ENCODE data around the gene SIK1. TPM values are rescaled to one million over a fixed set of nuclear protein-coding genes. Genes with fewer than 3 reads are reported as not detected.

SIK1 gene
- total RNA-seq, 2 donors from 2014 or later = 3.9 to 33.5 TPM

GRCh38 chr21:43374228-43374885 is 52.6 kb downstream of the SIK1 start:
- TF ChIP-seq CTCF (IDR thresholded peaks at IDR 0.05) = no peak
- no peak overlapping the region for H3K4me3 ChIP-seq
- no peaks in the 10 kb centered on the region for H3K36me3 ChIP-seq
- H3K27me3 ChIP-seq = no peaks in the 10 kb centered on the region
- no peak for DNase-seq (ENCODE audit: low spot score)
- no peak overlapping the region for H3K27ac ChIP-seq
- H3K9me3 ChIP-seq = no peaks in the 10 kb centered on the region
- no peaks in the 10 kb centered on the region for H3K4me1 ChIP-seq

GRCh38 chr21:43373362-43374227 is 53.3 kb downstream of the SIK1 start:
- H3K4me1 ChIP-seq = no peaks in the 10 kb centered on the region
- H3K9me3 ChIP-seq = no peaks in the 10 kb centered on the region
- H3K27me3 ChIP-seq = no peaks in the 10 kb centered on the region
- no peak for DNase-seq (ENCODE audit: low spot score)
- H3K4me3 ChIP-seq = no peak overlapping the region
- no peaks in the 10 kb centered on the region for H3K36me3 ChIP-seq
- H3K27ac ChIP-seq = no peak overlapping the region
- no peak for TF ChIP-seq CTCF (IDR thresholded peaks at IDR 0.05)

- H3K27ac ChIP-seq = no peak overlapping the region
- DNase-seq (ENCODE audit: low spot score) = no peak
- no peak overlapping the region for H3K4me3 ChIP-seq
- TF ChIP-seq CTCF (IDR thresholded peaks at IDR 0.05) = no peak
- no peaks in the 10 kb centered on the region for H3K9me3 ChIP-seq
- H3K36me3 ChIP-seq = no peaks in the 10 kb centered on the region
- H3K4me1 ChIP-seq = no peaks in the 10 kb centered on the region
- H3K27me3 ChIP-seq = no peaks in the 10 kb centered on the region
Observed at GRCh38 chr21:43372663-43373361, 54.1 kb downstream of the SIK1 start.

GRCh38 chr21:43371786-43372185 is 55.1 kb downstream of the SIK1 start:
- no peak overlapping the region for H3K4me3 ChIP-seq
- H3K4me1 ChIP-seq = no peaks in the 10 kb centered on the region
- H3K27ac ChIP-seq = no peak overlapping the region
- H3K36me3 ChIP-seq = no peaks in the 10 kb centered on the region
- no peaks in the 10 kb centered on the region for H3K27me3 ChIP-seq
- DNase-seq (ENCODE audit: low spot score) = no peak
- no peaks in the 10 kb centered on the region for H3K9me3 ChIP-seq
- TF ChIP-seq CTCF (IDR thresholded peaks at IDR 0.05) = no peak

GRCh38 chr21:43370888-43371570 is 55.9 kb downstream of the SIK1 start:
- no peaks in the 10 kb centered on the region for H3K27me3 ChIP-seq
- H3K4me3 ChIP-seq = no peak overlapping the region
- H3K27ac ChIP-seq = no peak overlapping the region
- H3K36me3 ChIP-seq = no peaks in the 10 kb centered on the region
- H3K9me3 ChIP-seq = no peaks in the 10 kb centered on the region
- no peak for TF ChIP-seq CTCF (IDR thresholded peaks at IDR 0.05)
- no peaks in the 10 kb centered on the region for H3K4me1 ChIP-seq
- no peak for DNase-seq (ENCODE audit: low spot score)

Measured in right atrium auricular region (tissue), 2 donors.